ENCODE data around the gene EEF1AKMT4.

DNA sequence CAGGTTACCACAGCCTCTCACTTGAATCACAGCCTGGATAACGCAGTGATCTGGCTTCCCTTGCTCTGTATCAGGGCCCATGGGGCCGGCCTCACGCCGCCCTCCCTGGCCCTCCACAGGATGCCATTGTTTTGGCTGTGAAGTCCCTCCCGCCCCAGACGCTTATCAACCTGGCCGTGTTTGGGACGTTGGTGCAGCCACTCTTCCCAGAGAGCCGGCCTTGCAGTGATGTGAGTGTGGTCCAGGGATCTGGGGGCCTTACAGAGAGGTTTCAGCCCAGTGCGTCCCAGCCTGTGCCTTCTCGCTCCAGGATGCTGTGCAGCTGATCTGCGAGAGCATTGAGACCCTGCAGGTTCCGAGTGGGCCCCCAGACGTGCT is 13.4 kb upstream of the EEF1AKMT4 start:
- TF ChIP-seq, protein P1, sequence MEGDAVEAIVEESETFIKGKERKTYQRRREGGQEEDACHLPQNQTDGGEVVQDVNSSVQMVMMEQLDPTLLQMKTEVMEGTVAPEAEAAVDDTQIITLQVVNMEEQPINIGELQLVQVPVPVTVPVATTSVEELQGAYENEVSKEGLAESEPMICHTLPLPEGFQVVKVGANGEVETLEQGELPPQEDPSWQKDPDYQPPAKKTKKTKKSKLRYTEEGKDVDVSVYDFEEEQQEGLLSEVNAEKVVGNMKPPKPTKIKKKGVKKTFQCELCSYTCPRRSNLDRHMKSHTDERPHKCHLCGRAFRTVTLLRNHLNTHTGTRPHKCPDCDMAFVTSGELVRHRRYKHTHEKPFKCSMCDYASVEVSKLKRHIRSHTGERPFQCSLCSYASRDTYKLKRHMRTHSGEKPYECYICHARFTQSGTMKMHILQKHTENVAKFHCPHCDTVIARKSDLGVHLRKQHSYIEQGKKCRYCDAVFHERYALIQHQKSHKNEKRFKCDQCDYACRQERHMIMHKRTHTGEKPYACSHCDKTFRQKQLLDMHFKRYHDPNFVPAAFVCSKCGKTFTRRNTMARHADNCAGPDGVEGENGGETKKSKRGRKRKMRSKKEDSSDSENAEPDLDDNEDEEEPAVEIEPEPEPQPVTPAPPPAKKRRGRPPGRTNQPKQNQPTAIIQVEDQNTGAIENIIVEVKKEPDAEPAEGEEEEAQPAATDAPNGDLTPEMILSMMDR (IDR thresholded peaks at IDR 0.05; ENCODE audit: low read depth, low read length, missing input control): no peak
- TF ChIP-seq RAD21 (IDR thresholded peaks at IDR 0.05): no peak
- TF ChIP-seq, protein P2, sequence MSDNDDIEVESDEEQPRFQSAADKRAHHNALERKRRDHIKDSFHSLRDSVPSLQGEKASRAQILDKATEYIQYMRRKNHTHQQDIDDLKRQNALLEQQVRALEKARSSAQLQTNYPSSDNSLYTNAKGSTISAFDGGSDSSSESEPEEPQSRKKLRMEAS (IDR thresholded peaks at IDR 0.05): no peak
- TF ChIP-seq, protein P3, sequence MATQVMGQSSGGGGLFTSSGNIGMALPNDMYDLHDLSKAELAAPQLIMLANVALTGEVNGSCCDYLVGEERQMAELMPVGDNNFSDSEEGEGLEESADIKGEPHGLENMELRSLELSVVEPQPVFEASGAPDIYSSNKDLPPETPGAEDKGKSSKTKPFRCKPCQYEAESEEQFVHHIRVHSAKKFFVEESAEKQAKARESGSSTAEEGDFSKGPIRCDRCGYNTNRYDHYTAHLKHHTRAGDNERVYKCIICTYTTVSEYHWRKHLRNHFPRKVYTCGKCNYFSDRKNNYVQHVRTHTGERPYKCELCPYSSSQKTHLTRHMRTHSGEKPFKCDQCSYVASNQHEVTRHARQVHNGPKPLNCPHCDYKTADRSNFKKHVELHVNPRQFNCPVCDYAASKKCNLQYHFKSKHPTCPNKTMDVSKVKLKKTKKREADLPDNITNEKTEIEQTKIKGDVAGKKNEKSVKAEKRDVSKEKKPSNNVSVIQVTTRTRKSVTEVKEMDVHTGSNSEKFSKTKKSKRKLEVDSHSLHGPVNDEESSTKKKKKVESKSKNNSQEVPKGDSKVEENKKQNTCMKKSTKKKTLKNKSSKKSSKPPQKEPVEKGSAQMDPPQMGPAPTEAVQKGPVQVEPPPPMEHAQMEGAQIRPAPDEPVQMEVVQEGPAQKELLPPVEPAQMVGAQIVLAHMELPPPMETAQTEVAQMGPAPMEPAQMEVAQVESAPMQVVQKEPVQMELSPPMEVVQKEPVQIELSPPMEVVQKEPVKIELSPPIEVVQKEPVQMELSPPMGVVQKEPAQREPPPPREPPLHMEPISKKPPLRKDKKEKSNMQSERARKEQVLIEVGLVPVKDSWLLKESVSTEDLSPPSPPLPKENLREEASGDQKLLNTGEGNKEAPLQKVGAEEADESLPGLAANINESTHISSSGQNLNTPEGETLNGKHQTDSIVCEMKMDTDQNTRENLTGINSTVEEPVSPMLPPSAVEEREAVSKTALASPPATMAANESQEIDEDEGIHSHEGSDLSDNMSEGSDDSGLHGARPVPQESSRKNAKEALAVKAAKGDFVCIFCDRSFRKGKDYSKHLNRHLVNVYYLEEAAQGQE (IDR thresholded peaks at IDR 0.05): no peak
- TF ChIP-seq YY1 (IDR thresholded peaks at IDR 0.05): no peak
- TF ChIP-seq EGR1 (IDR thresholded peaks at IDR 0.05; ENCODE audit: low read depth in 2 of 2): no peak
- no peak for TF ChIP-seq HNF4G (IDR thresholded peaks at IDR 0.05)
- TF ChIP-seq, protein P4, sequence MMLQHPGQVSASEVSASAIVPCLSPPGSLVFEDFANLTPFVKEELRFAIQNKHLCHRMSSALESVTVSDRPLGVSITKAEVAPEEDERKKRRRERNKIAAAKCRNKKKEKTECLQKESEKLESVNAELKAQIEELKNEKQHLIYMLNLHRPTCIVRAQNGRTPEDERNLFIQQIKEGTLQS (IDR thresholded peaks at IDR 0.05): no peak
- TF ChIP-seq TAF1 (conservative IDR thresholded peaks at IDR 0.05): no peak
- TF ChIP-seq HNF4A (conservative IDR thresholded peaks at IDR 0.05): no peak
